GM12874 (cell line): ENCODE measurements around the gene ASCC1.

Source experiments
- TF ChIP-seq, protein P1 (sequence below): IDR thresholded peaks from 2 replicates; pipeline ENCODE4 v1.5.1; 2011; ENCODE audit warnings: low read depth, mild to moderate bottlenecking, control low read depth, low read length, moderate library complexity; ENCODE audit not compliant: insufficient read depth

ASCC1 gene

DNA sequence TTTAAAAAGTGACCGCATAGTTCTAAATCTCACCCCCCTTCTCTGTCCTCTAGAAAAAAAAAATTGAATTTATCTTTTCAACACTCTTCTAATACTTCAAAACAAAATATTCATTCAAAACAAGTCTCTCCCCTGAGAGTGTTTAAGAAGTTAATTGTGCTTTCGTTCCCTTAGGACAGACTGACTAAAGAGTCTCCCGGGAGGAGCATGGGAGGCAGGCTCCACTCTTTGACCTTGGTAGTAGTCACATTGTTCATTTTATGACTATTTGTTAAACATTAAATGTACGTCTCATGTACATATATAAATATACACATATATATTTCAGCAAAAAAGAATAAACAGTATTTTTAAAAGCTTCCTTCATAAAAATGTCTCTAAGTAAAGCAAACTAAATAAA, 92.5 kb downstream of the ASCC1 start:
- TF ChIP-seq, protein P1, sequence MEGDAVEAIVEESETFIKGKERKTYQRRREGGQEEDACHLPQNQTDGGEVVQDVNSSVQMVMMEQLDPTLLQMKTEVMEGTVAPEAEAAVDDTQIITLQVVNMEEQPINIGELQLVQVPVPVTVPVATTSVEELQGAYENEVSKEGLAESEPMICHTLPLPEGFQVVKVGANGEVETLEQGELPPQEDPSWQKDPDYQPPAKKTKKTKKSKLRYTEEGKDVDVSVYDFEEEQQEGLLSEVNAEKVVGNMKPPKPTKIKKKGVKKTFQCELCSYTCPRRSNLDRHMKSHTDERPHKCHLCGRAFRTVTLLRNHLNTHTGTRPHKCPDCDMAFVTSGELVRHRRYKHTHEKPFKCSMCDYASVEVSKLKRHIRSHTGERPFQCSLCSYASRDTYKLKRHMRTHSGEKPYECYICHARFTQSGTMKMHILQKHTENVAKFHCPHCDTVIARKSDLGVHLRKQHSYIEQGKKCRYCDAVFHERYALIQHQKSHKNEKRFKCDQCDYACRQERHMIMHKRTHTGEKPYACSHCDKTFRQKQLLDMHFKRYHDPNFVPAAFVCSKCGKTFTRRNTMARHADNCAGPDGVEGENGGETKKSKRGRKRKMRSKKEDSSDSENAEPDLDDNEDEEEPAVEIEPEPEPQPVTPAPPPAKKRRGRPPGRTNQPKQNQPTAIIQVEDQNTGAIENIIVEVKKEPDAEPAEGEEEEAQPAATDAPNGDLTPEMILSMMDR, result no peak

DNA sequence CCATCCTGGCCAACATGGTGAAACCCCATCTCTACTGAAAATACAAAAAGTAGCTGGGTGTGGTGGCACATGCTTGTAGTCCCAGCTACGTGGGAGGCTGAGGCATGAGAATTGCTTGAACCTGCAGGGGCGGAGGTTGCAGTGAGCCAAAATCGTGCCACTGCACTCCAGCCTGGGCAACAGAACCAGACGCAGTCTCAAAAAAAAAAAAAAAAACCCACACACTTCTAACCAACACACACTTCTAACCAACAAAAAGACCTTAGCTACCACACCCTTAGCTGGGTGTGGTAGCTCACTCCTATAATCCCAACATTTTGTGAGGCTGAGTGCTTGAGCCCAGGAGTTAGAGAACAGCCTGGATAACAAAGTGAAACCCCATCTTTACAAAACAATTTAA, 93.9 kb downstream of the ASCC1 start:
- TF ChIP-seq, protein P1, result no peak

DNA sequence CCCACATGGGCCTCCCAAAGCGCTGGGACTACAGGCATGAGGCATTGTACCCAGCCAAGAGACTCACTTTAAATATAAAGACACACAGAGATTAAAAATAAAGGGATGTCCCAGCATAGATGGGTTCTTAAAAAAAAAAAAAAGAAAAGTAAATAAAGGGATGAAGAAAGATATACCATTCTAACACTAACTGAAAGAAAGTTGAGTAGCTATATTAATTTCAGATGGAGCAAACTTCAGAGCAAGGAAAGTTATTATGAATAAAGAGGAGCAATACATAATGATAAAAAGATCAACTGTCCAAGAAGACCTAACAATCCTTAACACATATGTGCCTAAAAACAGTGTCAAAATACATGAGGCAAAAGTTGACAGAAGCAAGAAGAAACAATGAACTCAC, 94.7 kb downstream of the ASCC1 start:
- TF ChIP-seq, protein P1, result no peak

DNA sequence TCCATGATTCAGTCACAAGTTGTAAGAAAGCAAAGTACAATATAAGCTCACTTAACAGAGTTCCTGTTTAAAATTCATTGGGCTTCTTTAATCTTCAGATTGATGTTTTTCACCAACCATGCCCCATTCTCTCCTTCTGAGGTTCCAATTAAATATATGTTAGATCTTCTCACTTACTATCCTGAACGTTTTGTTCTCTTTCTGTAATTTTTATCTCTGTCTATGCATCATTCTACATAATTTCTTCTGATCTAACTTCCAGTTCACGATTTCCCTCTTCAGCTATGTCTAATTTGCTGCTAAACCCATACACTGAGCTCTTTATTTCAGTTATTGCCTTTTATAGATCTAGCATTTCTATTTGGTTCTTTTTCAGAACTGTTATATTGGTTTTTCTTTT, 99.7 kb downstream of the ASCC1 start:
- TF ChIP-seq, protein P1, result no peak

DNA sequence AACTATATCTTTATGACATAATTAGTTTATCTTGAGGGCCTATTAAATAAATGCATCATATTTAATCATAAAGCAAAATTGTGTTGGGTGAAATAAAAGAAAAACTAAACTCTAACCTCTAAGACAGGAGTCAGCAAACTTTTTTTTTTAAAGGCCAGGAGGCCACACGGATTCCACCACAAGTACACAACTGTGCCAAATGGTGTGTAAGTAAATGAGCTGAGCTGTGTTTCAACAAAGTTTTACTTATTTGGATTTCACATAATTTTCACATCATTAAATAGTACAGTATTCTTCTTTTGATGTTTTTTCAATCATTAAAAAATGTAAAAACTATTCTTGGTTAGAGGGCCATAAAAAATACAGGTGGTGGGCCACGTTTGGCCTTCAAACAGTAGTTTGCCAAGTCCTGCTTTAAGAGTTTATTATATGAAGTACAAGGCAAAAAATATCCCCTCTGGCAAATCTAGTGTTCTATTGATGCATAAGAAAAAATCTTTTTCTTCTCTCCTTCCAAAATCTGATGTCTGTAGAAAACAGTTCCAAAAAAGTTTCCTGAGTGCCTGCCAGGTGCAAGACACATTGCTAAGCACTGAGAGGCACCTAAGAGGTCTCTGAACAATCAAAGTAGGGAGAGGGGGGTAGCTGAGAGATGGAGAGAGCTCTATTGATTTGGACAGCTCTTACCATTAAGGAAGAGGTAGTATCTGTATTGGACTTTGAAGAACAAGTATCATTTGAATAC, 101.2 kb downstream of the ASCC1 start:
- TF ChIP-seq, protein P1, result no peak

DNA sequence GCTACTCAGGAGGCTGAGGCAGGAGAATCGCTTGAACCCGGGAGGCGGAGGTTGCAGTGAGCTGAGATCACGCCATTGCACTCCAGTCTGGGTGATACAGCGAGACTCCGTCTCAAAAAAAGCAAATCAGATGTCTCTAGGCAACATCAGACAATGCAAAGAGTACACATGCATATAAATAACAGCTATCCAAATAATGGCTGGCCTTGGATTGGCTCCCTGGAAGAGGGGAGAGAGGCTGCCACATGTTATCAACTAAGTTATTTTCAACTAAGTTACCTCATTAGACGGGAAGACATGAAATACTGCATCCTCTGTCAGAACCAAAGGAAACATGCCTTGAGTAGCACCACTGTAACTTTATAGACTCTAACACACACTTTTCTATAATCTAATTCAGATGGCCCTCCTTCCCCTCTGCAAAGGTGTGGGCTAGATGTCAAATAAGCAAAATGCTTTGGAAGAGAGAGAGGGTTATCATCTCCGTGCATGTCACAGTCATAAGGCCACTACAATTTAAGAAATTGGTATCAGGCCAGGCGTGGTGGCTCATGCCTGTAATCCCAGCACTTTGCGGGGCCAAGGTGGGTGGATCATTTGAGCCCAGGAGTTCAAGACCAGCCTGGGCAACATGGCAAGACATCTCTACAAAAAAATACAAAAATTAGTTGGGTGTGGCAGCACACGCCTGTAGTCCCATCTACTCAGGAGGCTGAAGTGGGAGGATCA, 105.2 kb downstream of the ASCC1 start:
- TF ChIP-seq, protein P1, result no peak

DNA sequence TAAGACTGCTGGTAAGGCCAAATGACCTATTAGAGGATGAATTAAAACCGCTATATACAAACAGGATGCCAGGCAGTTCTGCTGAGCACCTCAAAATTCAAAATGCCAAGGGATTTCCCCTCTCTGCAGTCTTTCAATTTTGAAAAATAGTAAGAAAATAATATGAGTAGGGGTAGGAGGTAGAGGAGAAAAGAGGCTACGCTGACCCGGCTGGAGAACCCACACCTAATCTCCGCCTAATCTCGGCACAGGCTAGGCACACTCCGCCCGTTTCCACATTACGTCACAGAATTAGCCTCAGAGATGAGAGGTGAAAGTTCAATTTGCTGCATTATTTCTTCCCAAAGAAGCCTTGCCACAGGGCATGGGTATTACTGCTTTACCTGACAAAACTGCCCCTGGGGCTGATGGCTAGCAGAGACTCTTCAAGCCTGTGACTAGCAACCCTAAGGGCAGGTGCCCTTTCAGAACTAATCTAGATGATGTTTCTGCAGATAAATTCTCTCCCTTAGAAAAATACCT, 106.4 kb downstream of the ASCC1 start:
- TF ChIP-seq, protein P1, result no peak
